Neural progenitor cell (in vitro differentiated cells): Measurements from ENCODE around the gene GSG1.
"Not testable (repeated sequence)": the region's sequence is repeated elsewhere in the genome, so short reads cannot be mapped to it uniquely, and the experiment has no call there.

Experiments
- EZH2 ChIP-seq: fragments of 200-600 bp; sonication (generic); IDR thresholded peaks from 2 replicates; pipeline ENCODE4 v1.6.1; 2017; ENCODE audit warnings: antibody characterized with exemption, mild to moderate bottlenecking, moderate library complexity
- EZH2phosphoT487 ChIP-seq: fragments of 200-600 bp; sonication (generic); IDR thresholded peaks from 2 replicates; pipeline ENCODE4 v1.6.1; 2017; ENCODE audit warnings: antibody characterized with exemption
- TF ChIP-seq, protein P1 (sequence below): fragments of 200-600 bp; sonication (generic); IDR thresholded peaks from 2 replicates; pipeline ENCODE4 v1.5.1; 2017; ENCODE audit warnings: antibody characterized with exemption, mild to moderate bottlenecking

DNA sequence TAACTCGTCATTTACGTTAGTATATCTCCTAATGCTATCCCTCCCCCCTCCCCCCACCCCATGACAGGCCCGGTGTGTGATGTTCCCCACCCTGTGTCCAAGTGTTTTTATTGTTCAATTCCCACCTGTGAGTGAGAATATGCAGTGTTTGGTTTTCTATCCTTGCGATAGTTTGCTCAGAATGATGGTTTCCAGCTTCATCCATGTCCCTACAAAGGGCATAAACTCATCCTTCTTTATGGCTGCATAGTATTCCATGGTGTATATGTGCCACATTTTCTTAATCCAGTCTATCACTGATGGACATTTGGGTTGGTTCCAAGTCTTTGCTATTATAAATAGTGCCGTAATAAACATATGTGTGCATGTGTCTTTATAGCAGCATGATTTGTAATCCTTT is 19.8 kb downstream of the GSG1 start:
- TF ChIP-seq, protein P1, sequence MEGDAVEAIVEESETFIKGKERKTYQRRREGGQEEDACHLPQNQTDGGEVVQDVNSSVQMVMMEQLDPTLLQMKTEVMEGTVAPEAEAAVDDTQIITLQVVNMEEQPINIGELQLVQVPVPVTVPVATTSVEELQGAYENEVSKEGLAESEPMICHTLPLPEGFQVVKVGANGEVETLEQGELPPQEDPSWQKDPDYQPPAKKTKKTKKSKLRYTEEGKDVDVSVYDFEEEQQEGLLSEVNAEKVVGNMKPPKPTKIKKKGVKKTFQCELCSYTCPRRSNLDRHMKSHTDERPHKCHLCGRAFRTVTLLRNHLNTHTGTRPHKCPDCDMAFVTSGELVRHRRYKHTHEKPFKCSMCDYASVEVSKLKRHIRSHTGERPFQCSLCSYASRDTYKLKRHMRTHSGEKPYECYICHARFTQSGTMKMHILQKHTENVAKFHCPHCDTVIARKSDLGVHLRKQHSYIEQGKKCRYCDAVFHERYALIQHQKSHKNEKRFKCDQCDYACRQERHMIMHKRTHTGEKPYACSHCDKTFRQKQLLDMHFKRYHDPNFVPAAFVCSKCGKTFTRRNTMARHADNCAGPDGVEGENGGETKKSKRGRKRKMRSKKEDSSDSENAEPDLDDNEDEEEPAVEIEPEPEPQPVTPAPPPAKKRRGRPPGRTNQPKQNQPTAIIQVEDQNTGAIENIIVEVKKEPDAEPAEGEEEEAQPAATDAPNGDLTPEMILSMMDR = not testable (repeated sequence)
- not testable (repeated sequence) for TF ChIP-seq EZH2, EZH2phosphoT487
